Activated CD8-positive, alpha-beta memory T cell treated with anti-CD3 and anti-CD28 coated beads, Interleukin-2, amount 50 U/mL, for 48 hours (primary cell): Measurements from ENCODE around the gene MFAP1.
A peak's percentile ranks its signal among the peaks of the same experiment; 100 is the strongest.
"Not testable (repeated sequence)": the region's sequence is repeated elsewhere in the genome, so short reads cannot be mapped to it uniquely, and the experiment has no call there.

Experiments
- DNase-seq: peaks from one replicate; pipeline ENCODE4 v3.0.0-alpha.2; 2020

MFAP1 gene, protein sequence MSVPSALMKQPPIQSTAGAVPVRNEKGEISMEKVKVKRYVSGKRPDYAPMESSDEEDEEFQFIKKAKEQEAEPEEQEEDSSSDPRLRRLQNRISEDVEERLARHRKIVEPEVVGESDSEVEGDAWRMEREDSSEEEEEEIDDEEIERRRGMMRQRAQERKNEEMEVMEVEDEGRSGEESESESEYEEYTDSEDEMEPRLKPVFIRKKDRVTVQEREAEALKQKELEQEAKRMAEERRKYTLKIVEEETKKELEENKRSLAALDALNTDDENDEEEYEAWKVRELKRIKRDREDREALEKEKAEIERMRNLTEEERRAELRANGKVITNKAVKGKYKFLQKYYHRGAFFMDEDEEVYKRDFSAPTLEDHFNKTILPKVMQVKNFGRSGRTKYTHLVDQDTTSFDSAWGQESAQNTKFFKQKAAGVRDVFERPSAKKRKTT

DNA sequence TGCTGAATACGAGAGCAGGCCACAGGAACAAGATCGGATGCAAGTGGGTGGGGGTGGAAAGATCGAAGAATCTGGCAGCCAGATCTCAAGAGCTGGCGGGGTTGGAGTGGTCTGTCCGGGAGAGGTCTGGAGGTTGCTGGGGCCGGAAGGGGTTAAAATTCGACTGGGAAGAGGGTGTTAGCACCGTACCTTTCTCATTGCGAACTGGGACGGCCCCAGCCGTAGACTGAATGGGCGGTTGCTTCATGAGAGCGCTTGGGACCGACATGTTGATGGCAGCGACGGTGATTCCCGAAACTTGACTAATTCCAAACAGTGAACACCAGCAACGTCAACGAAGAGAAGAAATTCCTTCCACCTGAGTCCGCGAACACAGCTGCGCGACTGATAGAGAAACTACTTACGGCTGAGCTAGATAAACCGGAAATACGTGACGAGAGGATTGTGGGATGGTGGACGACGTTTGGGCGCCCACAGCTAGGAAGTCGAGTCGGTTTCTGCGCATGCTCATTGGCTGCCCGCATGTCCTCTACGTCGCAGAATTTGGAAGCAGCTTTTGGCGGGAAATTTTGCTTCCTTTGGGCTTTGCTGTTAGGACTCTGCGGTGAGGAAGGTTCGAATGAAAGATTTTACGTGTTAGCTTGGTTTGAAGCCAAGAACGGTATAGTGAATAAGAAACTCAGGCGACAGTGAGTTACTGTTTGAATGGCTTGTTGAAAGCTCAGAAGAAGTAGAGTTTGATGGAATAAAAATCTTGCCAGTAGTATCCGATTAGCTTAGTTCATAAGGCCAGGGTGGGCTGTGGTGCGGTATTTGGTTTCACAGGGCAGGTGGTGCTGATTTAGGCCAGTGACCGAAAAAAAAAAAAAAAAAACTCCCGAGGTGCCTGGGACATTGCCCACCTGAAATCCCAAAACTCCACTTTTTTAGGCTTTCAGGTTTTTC, at the start of gene MFAP1:
Gene MFAP1 (minus strand): TSS at position 389 of the 945 bp plus-strand sequence. CDS start 121 bp downstream, at position 268.
- peak; percentile 92 for DNase-seq

DNA sequence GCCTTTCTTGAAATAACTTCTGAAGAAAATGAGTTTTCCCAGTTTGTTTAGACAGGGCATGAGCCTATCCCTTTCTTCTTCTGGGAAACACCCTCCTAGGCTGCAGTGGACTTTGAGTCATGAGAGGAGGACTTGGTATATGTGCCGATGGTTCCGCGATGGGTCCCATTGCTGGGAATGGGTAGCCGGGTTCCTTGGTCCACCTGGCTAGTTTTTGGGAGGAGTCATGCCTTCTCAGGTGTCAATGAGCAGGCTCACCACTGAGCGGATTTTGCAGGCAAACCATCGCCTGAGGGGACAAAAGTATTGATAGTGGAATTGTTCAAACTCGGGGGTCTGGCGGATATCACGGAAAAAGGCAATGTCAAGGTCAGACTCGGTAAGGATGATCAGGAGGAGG, 49.2 kb upstream of the MFAP1 start:
- DNase-seq: no peak

DNA sequence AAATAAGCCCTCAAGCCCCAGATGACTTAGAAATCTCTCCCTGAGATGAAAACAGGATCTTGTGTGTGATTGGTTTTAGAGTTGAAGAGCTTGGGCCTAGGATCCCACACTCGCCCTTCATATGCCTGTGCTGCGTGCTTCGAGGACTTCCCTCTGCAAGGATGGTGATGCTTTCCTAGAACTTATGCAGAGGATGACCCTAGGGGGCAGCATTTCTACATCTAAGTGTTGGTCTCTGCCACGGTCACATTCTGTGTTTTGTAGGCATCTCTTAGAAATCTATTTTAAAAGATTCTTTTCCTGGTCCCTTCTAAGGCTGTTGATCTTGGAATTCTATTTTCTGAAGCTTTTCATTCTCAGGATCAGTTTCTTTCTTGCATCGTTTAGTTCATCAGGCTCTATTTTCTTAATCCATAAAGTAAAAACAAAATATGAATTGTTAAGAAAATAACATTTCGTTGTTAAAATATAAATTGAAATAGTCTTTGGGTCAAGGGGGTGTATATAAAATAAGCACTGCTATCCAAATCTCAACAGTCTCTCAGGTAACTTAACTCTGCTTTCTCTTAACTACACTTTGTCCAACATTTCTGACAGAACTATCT, 48.0 kb upstream of the MFAP1 start:
- DNase-seq: no peak

DNA sequence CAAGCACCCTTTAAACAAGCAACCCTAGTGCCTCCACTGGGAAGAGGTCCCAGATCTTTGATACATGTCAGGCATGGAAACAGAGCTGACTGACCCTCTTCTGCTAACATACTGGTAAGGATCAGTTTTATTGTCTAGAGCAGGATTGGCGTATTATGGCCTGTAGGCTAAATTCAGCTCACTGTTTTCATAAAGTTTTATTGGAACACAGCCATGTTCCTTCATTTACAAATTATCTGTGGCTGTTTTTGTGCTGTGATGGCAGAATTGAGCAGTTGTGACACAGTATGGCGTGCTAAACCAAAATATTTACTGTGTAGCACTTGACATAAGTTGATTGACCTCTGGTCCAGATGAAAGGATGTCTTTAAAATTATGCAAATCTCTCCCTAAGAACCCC, 47.3 kb upstream of the MFAP1 start:
- no peak for DNase-seq

DNA sequence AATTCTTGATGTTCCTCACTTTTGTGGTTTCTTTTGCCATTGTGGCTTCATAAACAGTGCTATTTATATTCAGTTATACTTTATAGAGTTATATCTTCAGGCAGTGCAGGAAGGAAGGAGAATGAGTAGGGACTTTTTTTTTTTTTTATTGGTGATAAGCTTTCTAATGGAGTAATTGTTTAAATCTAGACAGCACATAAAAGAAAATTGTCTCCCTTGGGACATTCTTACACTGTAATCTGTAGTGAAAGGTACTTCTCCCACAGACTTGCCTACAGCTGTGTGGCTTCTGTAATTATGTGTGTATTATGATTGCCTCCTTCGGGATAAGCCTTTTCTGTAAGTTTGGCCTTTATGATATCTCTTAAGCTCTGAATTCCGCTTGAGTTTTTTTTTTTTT, 43.9 kb upstream of the MFAP1 start:
- no peak for DNase-seq

DNA sequence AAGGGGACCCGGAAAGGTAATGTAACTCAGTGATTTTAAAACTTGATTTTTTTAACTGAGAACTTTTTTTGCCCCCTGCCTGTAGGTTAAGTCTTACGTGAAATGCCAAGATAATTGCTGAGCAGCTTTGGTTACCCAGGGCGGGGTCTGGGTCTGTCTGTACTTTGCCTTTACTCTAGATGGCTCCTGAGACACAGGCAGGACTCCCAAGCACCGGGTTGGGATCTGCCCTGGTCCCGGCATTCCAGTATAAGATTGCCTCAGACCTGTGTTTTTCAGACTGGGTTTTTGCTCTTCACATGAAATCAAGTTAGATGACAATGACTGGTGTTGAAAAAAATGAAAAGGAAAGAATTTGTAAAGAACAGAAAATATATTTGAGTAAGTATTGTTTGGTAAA, 42.6 kb upstream of the MFAP1 start:
- DNase-seq: no peak

DNA sequence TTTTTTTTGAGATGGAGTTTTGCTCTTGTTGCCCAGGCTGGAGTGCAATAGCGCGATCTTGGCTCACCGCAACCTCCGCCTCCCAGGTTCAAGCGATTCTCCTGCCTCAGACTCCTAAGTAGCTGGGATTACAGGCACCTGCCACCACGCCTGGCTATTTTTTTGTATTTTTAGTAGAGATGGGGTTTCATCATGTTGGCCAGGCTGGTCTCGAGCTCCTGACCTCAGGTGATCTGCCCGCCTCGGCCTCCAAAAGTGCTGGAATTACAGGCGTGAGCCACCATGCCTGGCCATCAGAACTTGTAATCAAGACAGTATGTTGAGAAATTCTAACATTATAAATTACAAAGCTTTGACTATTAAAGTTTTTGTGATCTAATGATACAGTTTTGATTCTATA, 42.1 kb upstream of the MFAP1 start:
- not testable (repeated sequence) for DNase-seq

DNA sequence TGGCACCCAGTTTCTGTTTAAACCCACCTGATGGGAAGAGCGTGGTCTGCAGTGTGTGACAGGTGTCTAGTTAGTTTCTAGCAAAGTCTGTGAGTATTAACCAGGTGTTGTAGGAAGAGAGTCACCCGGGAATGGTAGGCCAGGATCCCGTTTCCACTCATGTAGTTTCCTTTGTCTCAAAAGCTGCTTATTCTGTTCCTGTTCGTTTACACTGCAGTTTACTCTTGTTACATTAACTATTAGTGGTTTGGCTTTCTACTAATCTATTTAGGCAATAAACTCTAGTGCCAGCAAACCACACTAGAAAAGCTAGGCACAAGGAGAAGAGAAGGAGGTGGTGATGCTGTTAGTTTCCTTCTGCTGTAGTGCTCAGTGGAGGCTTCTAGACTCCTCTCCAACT, 35.1 kb upstream of the MFAP1 start:
- no peak for DNase-seq

DNA sequence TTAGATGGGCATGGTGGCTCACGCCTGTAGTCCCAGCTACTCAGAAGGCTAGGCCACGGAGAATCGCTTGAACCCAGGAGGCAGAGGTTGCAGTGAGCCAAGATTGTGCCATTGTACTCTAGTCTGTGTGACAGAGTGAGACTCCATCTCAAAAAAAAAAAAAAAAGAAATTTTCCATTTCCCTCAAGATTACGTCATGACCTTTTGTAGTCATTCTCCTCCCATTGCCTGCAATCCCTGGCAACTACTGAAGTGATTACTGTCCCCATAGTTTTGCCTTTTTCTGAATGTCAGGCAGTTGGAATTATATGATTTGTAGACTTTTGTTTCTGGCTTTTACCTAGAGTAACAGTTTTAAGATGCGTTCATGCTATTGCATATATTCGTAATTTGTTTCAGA, 30.3 kb upstream of the MFAP1 start:
- no peak for DNase-seq

DNA sequence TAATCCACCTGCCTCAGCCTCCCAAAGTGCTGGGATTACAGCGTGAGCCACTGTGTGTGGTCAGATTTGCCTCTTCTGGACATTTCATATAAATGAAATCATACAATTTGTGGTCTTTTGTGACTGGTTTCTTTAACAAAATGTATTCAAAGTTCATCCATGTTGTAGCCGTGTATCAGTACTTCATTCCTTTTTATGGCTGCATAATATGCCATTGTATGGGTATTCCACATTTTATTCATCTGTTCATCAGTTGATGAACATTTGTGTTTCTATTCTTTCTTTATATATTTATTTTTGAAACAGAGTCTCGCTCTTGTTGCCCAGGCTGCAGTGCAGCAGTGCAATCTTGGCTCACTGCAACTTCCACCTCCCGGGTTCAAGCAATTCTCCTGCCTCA, 28.1 kb upstream of the MFAP1 start:
- DNase-seq: no peak

DNA sequence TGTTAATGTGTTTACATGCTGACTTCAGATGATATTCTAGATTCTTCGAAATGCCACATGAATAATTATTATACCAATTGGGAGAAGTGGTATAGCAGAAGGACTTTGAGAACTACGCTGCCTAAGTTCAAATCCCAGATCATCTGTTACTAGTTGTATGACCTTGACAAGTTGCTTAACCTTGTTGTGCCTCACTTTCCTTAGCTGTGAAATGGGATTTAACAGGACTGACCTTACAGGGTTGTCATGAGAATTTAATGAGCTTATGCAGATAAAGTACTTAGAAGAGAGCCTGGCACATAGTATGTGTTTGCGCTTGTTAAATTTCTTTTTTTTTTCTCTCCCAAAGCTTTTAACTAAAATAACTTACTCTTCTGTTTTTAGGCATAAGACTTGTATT, 26.8 kb upstream of the MFAP1 start:
- DNase-seq: no peak

DNA sequence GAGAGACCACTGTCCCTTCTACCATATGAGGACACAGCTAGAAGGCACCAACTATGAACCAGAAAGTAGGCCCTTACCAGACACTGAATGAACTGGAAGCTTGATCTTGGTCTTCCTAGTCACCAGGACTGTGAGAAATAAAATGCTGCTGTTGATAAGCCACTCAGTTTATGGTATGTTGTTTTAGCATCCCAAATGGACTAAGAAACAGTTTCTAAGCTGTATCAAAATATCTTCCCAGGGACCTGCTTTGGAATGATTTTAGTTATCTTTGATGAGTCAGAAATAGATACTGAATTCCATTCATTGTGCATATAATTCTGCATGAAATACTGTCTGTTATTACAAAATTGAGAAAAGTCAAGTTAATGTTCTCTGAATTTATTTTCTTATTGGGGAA, 20.9 kb upstream of the MFAP1 start:
- DNase-seq: no peak

DNA sequence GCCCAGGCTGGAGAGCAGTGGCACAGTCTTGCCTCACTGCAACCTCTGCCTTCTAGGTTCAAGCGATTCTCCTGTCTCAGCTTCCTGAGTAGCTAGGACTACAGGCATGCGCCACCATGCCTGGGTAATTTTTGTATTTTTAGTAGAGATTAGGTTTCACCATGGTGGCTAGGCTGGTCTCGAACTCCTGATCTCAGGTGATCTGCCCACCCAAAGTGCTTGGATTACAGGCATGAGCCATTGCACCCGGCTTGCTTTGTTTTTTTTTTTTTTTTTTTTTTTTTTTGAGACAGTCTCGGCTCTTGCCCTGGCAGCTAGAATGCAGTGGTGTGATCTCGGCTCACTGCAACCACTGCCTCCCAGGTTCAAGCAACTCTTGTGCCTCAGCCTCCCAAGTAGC, 8.0 kb upstream of the MFAP1 start:
- DNase-seq: not testable (repeated sequence)

DNA sequence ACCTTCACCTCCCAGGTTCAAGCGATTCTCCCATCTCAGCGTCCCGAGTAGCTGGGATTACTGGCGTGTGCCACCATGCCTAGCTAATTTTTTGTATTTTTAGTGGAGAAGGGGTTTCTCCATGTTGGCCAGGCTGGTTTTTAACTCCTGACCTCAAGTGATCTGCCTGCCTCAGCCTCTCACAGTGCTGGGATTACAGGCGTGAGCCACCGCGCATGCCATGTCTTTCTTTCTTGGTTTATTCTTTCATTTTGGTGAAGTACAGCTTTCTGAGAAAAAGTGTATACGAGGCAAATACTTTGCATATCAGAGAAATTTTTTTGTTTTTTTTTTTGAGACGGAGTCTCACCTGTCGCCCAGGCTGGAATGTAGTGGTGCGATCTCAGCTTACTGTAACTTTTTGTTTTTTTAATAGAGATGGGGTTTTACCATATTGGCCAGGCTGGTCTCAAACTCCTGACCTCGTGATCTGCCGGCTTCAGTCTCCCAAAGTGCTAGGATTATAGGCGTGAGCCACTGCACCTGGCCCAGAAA, 7.1 kb upstream of the MFAP1 start:
- not testable (repeated sequence) for DNase-seq

DNA sequence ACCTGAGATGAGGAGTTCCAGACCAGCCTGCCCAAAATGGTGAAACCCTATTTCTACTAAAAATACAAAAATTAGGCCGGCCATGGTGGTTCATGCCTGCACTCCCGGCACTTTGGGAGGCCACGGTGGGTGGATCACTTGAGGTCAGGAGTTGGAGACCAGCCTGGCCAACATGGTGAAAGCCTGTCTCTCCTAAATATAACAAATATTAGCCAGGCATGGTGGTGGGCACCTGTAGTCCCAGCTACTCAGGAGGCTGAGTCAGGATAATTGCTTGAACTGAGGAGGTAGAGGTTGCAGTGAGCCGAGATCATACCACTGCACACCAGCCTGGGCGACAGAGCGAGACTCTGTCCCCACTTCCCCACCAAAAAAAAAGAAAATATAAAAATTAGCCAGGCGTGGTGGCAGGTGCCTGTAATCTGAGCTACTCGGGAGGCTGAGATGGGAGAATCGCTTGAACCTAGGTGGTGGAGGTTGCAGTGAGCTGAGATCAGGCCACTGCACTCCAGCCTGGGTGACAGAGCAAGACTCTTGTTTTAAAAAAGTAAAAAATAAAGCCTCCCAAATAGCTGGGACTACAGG, 6.3 kb upstream of the MFAP1 start:
- not testable (repeated sequence) for DNase-seq

DNA sequence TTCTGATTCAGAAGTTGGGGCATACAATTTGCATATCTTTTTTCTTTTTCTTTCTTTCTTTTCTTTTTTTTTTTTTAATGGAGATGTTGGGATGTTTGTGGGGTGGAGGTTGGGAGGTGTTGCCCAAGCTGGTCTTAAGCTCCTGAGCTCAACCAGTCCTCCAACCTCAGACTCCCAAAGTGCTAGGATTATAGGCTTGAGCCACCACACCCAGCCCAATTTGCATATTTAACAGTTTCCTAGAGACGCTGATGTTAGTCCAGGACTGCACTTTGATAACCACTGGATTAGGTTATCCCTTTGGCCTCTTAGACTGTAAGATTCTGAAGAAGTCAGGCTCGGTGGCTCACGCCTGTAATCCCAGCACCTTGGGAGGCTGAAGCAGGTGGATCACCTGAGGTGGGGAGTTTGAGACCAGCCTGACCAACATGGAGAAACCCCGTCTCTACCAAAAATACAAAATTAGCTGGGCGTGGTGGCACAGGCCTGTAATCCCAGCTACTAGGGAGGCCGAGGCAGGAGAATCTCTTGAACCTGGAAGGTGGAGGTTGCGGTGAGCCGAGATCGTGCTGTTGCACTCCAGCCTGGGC, 5.6 kb upstream of the MFAP1 start:
- DNase-seq: not testable (repeated sequence)

DNA sequence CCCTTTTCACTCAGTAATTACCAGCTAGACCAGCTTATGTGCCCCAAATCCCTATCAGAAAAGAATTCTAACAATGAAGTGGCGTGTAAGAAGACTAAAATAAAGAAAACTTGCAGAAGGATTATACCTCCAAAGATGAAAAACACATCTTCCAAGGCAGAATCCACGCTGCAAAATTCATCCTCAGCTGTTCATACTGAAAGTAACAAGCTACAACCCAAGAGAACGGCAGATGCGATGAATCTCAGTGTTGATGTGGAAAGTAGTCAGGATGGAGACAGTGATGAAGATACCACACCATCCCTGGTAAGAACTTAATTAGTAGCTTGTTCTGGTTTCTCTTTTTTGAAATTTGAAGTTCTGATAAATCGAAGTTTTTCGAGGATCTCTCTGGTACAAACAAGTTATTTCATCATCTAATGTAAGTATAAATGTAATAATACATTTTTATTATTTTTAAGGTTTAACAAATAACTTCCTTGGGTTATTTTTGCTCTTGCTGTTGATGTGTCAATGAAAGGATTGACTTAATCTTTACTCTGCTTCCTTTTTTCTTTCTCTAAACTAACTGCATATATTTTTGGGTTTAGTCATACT, 3.7 kb upstream of the MFAP1 start:
- no peak for DNase-seq

DNA sequence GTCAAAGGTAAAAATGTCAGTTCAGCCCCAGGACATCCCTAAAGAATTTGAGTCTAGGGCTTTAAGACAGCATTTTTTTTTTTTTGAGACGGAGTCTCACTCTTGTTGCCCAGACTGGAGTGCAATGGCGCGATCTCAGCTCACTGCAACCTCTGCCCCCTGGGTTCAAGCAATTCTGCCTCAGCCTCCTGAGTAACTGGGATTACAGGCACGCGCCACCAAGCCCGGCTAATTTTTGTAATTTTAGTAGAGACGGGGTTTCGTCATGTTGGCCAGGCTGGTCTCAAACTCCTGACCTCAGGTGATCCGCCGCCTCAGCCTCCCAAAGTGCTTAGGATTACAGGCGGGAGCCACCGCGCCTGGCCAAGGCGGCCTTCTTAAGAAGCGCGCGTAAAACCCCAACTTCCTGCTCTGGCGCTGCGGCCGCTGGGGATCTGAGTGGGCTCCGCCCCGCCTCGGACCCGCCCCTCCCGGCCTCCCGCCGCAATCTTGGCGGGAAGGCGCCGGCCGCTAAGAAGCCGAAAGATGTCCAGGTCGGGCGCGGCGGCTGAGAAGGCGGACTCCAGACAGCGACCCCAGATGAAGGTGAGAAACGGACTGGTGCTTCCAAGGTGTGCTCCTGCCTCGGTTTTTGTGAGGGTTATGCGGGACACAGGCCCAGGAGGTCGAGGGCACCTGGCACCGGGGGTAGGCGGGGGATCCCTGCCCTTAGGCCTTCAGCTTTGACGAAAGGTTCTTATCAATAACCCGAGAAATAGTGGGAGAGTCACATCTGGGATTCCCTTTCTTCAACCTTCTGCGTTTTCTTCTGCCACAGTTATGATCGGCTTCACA, 2.2 kb upstream of the MFAP1 start, which contains the start of gene WDR76:
Gene WDR76 (plus strand): TSS at position 495 of the 834 bp plus-strand sequence. CDS start 31 bp downstream, at position 526.
- DNase-seq: peak; percentile 91

DNA sequence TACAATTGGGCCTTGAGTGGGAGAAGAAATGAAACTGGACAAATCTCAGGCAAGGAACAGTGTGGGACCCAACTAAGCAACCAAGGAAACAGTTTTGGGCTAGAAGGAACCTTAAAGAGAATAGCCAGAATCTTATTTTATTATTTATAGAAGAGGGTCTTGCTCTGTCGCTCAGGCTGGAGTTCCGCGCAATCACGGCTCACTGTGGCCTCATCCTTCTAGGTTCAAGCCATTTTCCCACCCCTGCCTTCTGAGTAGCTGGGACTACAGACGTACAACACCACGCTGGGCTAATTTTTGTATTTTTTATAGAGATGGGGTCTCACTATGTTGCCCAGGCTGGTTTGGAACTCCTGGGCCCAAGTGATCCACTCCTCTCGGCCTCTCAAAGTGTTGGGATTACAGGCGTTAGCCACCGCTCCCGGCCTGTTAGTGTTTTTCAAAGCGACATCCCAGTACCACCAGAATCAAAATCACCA, 1.6 kb upstream of the MFAP1 start:
- no peak for DNase-seq

DNA sequence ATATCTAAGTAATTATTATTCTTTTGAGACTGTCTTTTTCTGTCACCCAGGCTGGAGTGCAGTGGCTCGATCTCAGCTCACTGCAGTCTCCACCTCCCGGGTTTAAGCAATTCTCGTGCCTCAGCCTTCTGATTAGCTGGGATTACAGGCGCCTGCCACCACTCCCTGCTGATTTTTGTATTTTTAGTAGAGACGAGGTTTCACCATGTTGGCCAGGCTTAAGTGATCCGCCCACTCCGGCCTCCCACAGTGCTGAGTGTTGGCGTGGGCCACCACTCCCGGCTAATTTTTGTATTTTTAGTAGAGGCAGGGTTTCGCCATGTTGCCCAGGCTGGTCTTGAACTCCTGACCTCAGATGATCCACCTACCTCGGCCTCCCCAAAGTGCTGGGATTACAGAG, 815 bp upstream of the MFAP1 start:
- not testable (repeated sequence) for DNase-seq

DNA sequence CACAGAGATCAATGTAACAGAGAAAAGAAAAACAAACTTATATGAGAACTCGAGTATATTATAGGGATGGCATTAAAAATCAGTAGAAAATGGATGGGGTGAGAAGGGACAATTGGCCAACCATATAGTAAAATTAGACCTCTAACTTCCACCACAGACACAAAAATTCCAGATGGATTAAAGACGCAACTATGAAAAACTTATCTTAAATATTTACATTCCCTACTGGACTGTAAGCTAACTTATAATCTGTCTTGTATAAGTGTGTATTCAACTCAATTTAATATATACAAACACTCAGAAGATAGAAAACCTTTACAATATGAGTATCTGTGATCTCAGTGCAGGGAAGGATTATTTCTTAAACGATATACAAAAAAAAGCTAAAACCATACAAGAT, 3.0 kb downstream of the MFAP1 start:
- no peak for DNase-seq
